GM18870 (cell line): ENCODE results near the gene NMU.
A peak's percentile ranks its signal among the peaks of the same experiment; 100 is the strongest.
"Not testable (repeated sequence)": the region's sequence is repeated elsewhere in the genome, so short reads cannot be mapped to it uniquely, and the experiment has no call there.

Experiments used
- ATAC-seq: cut with Tn5 transposase; IDR thresholded peaks from one replicate; pipeline ENCODE4 v1.9.1; 2021; ENCODE audit warnings: moderate library complexity; ENCODE audit not compliant: unreplicated experiment

The NMU gene

GRCh38 chr4:55568905-55569504 is 67.1 kb downstream of the NMU start:
- peak; percentile 80 for ATAC-seq

- peak; percentile 100 for ATAC-seq
Observed at GRCh38 chr4:55561889-55562288, 74.2 kb downstream of the NMU start.

GRCh38 chr4:55560096-55560495 is 76.0 kb downstream of the NMU start:
- no peak for ATAC-seq

GRCh38 chr4:55554453-55555030 is 81.6 kb downstream of the NMU start:
- no peak for ATAC-seq

- no peak for ATAC-seq
Observed at GRCh38 chr4:55553441-55554201, 82.5 kb downstream of the NMU start.

- ATAC-seq: not testable (repeated sequence)
Observed at GRCh38 chr4:55551964-55552363, 84.1 kb downstream of the NMU start.

- ATAC-seq: peak; percentile 24
Observed at GRCh38 chr4:55549888-55550287, 86.2 kb downstream of the NMU start.

- ATAC-seq: no peak
Observed at GRCh38 chr4:55547918-55548317, 88.2 kb downstream of the NMU start.

GRCh38 chr4:55547466-55547770 is 88.7 kb downstream of the NMU start:
- no peak for ATAC-seq

- ATAC-seq: peak; percentile 62
Observed at GRCh38 chr4:55546756-55547465, 89.2 kb downstream of the NMU start, which contains the start of gene CLOCK. Gene CLOCK (minus strand): TSS chr4:55546909. CDS start chr4:55482785, 64,124 bp downstream.

- peak; percentile 38 for ATAC-seq
Observed at GRCh38 chr4:55546506-55546755, 89.7 kb downstream of the NMU start.

GRCh38 chr4:55545641-55546505 is 90.2 kb downstream of the NMU start:
- ATAC-seq: peak; percentile 37
